Memory B cell (primary cell): Measurements from ENCODE around the gene KIRREL3.

Experiments used
- ATAC-seq: fragments of 150-1000 bp; cut with Tn5 transposase; 2 replicates; pipeline ENCODE4 v1.10.0; 2021; ENCODE audit warnings: low read depth, mild to moderate bottlenecking, moderate library complexity
- DNase-seq, 2 donors: peaks; one replicate each; pipeline ENCODE4 v3.0.0; 2022; ENCODE audit warnings: low spot score in 2 of 2
- H3K27ac Mint-ChIP-seq: one replicate; pipeline ENCODE4 v1.8.0; 2022; ENCODE audit warnings: mild to moderate bottlenecking, moderate library complexity, mixed read lengths
- H3K27me3 Mint-ChIP-seq: one replicate; pipeline ENCODE4 v1.8.0; 2022; ENCODE audit warnings: mixed read lengths
- H3K36me3 Mint-ChIP-seq: one replicate; pipeline ENCODE4 v1.8.0; 2022; ENCODE audit warnings: mild to moderate bottlenecking, mixed read lengths
- H3K4me1 Mint-ChIP-seq: one replicate; pipeline ENCODE4 v1.8.0; 2022; ENCODE audit warnings: mixed read lengths
- H3K4me3 Mint-ChIP-seq: one replicate; pipeline ENCODE4 v1.8.0; 2022; ENCODE audit warnings: mild to moderate bottlenecking, moderate library complexity, mixed read lengths
- H3K9me3 Mint-ChIP-seq: one replicate; pipeline ENCODE4 v1.8.0; 2022; ENCODE audit warnings: mixed read lengths

Gene KIRREL3

DNA sequence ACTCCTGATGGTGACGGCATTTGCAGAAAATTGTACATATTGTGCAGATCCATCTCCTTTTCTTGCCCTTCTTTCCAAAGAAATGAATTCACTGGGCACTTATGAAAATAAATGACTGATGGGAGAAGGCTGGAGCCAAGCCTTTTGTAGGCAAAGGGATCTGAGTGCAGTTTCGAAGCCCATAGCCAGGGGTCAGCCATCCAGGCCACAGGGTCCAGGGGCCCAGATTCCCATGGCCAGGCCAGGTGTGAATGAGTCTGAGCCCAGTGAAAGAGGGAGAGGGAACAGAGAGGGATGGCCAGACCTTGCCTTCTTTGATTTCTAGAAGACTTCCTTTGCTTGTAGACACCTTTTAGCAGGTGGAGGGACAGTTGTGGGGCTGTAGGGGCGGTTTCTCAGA is 209.1 kb downstream of the KIRREL3 start:
- H3K9me3 Mint-ChIP-seq, result peaks cover 5% of the 10 kb centered on the region
- no peaks in the 10 kb centered on the region for H3K36me3 Mint-ChIP-seq
- H3K27ac Mint-ChIP-seq, result no peak overlapping the region
- H3K4me3 Mint-ChIP-seq, result no peak overlapping the region
- H3K27me3 Mint-ChIP-seq, result peaks cover 3% of the 10 kb centered on the region
- H3K4me1 Mint-ChIP-seq, result no peaks in the 10 kb centered on the region
- ATAC-seq, result no peak
- no peak for DNase-seq

DNA sequence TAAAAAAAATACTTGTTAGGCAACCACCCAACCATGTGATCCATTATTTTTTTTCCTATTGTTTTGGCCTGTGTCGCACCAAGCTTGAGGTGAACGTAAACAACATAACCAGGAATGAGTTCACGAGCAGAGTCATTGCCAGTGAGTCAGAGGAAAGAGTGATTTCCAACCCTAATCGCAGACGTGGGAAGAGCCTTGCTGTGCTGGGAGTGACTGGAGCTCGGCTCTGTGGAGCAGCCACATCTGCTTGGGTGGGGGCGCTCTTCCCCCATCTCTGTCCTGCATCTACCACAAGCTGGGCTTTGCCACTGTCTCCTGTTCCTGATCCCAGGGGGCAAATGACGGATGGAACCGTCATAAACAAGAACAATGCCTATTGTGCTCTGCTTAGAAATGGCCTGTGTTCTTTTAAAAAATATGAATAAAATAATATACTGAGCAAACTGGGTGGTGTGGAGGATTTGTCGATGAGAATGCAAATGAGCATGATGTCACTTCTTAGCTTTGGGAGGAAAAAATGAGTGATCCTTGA is 210.0 kb downstream of the KIRREL3 start:
- Mint-ChIP-seq H3K27me3 (peaks cover 3% of the 10 kb centered on the region), H3K27ac (no peak overlapping the region), H3K4me1 (no peaks in the 10 kb centered on the region), H3K4me3 (no peak overlapping the region), H3K9me3 (peaks cover 5% of the 10 kb centered on the region), H3K36me3 (no peaks in the 10 kb centered on the region)
- DNase-seq (no peak), ATAC-seq (no peak)

GRCh38 chr11:126782810-126783209 is 217.8 kb downstream of the KIRREL3 start:
- Mint-ChIP-seq H3K36me3 (no peaks in the 10 kb centered on the region), H3K4me3 (no peak overlapping the region), H3K27me3 (peaks cover 9% of the 10 kb centered on the region), H3K27ac (no peak overlapping the region), H3K4me1 (peaks cover 4% of the 10 kb centered on the region), H3K9me3 (no peaks in the 10 kb centered on the region)
- DNase-seq (no peak), ATAC-seq (no peak)

- H3K27me3 Mint-ChIP-seq, result peaks cover 9% of the 10 kb centered on the region
Observed at GRCh38 chr11:126781942-126782341, 218.6 kb downstream of the KIRREL3 start.

GRCh38 chr11:126776119-126776518 is 224.5 kb downstream of the KIRREL3 start:
- DNase-seq (no peak), ATAC-seq (no peak)
- no peaks in the 10 kb centered on the region for H3K9me3 Mint-ChIP-seq
- H3K36me3 Mint-ChIP-seq, result no peaks in the 10 kb centered on the region
- H3K27ac Mint-ChIP-seq, result no peak overlapping the region
- H3K4me3 Mint-ChIP-seq, result no peak overlapping the region
- peaks cover 4% of the 10 kb centered on the region for H3K4me1 Mint-ChIP-seq
- H3K27me3 Mint-ChIP-seq, result peaks cover 11% of the 10 kb centered on the region

More at GRCh38 chr11:126781942-126782341, 218.6 kb downstream of the KIRREL3 start:
- H3K36me3 Mint-ChIP-seq, result no peaks in the 10 kb centered on the region
- H3K27ac Mint-ChIP-seq, result no peak overlapping the region
- no peaks in the 10 kb centered on the region for H3K9me3 Mint-ChIP-seq
- H3K4me3 Mint-ChIP-seq, result no peak overlapping the region
- ATAC-seq (no peak), DNase-seq (no peak)
- peaks cover 4% of the 10 kb centered on the region for H3K4me1 Mint-ChIP-seq

- peaks cover 5% of the 10 kb centered on the region for H3K9me3 Mint-ChIP-seq
- no peak overlapping the region for H3K4me3 Mint-ChIP-seq
- no peak for DNase-seq
- no peaks in the 10 kb centered on the region for H3K36me3 Mint-ChIP-seq
- no peak for ATAC-seq
- peaks cover 6% of the 10 kb centered on the region for H3K27me3 Mint-ChIP-seq
- no peak overlapping the region for H3K27ac Mint-ChIP-seq
- H3K4me1 Mint-ChIP-seq, result no peaks in the 10 kb centered on the region
Observed at GRCh38 chr11:126772267-126772666, 228.3 kb downstream of the KIRREL3 start.

DNA sequence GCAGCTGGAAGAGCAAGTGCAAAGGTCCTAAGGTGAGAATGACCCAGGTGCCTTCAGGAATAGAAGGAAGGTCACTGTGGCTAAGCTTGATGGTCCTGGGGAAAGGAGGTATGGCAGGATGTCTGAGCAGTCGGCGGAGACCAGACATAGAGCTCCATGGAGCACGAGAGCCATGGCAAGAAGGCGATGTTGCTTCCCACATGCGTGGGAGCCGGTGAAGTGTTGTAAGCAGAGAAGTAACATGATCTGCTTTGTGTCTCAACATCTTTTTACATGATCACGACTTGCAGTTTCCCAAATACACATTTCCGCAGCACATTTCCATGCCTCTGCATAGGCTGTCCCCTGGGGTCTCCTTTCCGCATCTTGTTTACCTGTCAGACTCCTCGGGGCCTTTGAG is 231.9 kb downstream of the KIRREL3 start:
- ATAC-seq (no peak), DNase-seq (no peak)
- no peaks in the 10 kb centered on the region for H3K4me1 Mint-ChIP-seq
- H3K27ac Mint-ChIP-seq, result no peak overlapping the region
- peaks cover 6% of the 10 kb centered on the region for H3K27me3 Mint-ChIP-seq
- no peaks in the 10 kb centered on the region for H3K36me3 Mint-ChIP-seq
- H3K4me3 Mint-ChIP-seq, result no peak overlapping the region
- peaks cover 5% of the 10 kb centered on the region for H3K9me3 Mint-ChIP-seq

GRCh38 chr11:126766440-126766839 is 234.1 kb downstream of the KIRREL3 start:
- peaks cover 5% of the 10 kb centered on the region for H3K9me3 Mint-ChIP-seq

DNA sequence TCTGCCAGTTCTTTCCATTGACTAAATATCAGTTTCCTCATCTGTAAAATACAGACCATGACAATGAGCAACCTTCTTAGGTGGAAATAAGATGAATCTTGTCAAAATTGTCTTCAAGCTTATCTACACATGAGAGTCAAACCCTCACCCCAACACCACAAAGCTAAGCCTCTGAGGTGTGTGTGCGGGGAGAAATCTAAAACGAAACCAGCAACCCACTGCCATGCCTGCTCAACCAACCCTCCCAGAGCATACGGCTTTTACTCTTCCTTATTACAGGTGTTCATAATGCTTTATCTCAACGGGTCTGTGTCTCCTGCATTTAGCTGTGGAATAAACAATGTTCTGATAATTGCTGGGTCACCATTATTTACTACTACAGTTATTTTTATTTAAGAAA is 235.4 kb downstream of the KIRREL3 start:
- no peak overlapping the region for H3K27ac Mint-ChIP-seq
- H3K9me3 Mint-ChIP-seq, result peaks cover 5% of the 10 kb centered on the region
- no peaks in the 10 kb centered on the region for H3K4me1 Mint-ChIP-seq
- no peak overlapping the region for H3K4me3 Mint-ChIP-seq
- peaks cover 3% of the 10 kb centered on the region for H3K27me3 Mint-ChIP-seq
- H3K36me3 Mint-ChIP-seq, result no peaks in the 10 kb centered on the region
- DNase-seq (no peak), ATAC-seq (no peak)

More at GRCh38 chr11:126766440-126766839, 234.1 kb downstream of the KIRREL3 start:
- no peaks in the 10 kb centered on the region for H3K4me1 Mint-ChIP-seq
- no peak overlapping the region for H3K4me3 Mint-ChIP-seq
- H3K36me3 Mint-ChIP-seq, result no peaks in the 10 kb centered on the region
- peaks cover 3% of the 10 kb centered on the region for H3K27me3 Mint-ChIP-seq
- ATAC-seq (no peak), DNase-seq (no peak)
- no peak overlapping the region for H3K27ac Mint-ChIP-seq

- H3K9me3 Mint-ChIP-seq, result peaks cover 5% of the 10 kb centered on the region
- no peak overlapping the region for H3K4me3 Mint-ChIP-seq
- no peak for ATAC-seq
- H3K4me1 Mint-ChIP-seq, result no peaks in the 10 kb centered on the region
- no peaks in the 10 kb centered on the region for H3K36me3 Mint-ChIP-seq
- DNase-seq, result no peak
- H3K27ac Mint-ChIP-seq, result no peak overlapping the region
- peaks cover 3% of the 10 kb centered on the region for H3K27me3 Mint-ChIP-seq
Observed at GRCh38 chr11:126764231-126764630, 236.3 kb downstream of the KIRREL3 start.

DNA sequence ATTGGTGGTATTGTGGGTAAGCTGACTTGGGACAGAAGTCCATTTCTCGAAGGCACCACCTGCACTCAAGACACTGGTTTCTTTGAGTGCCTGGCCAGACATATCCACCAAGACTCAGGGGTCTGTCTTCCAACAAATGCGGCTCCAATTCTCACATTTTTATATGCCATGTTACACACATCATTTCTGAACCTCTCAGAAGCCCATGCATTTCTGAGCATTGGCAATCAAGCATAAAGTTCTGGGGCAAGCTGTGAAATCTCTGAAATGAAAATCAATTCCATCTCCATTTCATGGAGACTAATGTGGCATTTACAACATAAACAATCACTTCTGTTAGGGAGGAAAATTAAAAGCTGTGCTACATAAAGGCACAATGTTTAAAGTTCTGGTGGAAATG is 243.7 kb downstream of the KIRREL3 start:
- no peaks in the 10 kb centered on the region for H3K36me3 Mint-ChIP-seq
- H3K4me3 Mint-ChIP-seq, result no peak overlapping the region
- no peak overlapping the region for H3K27ac Mint-ChIP-seq
- no peak for ATAC-seq
- H3K27me3 Mint-ChIP-seq, result peaks cover 2% of the 10 kb centered on the region
- H3K9me3 Mint-ChIP-seq, result peaks cover 2% of the 10 kb centered on the region
- no peak for DNase-seq
- no peaks in the 10 kb centered on the region for H3K4me1 Mint-ChIP-seq

- H3K9me3 Mint-ChIP-seq, result peaks cover 2% of the 10 kb centered on the region
- H3K4me1 Mint-ChIP-seq, result no peaks in the 10 kb centered on the region
- no peak overlapping the region for H3K4me3 Mint-ChIP-seq
- H3K27ac Mint-ChIP-seq, result no peak overlapping the region
- H3K27me3 Mint-ChIP-seq, result peaks cover 2% of the 10 kb centered on the region
- no peak for DNase-seq
- H3K36me3 Mint-ChIP-seq, result no peaks in the 10 kb centered on the region
- ATAC-seq, result no peak
Observed at GRCh38 chr11:126756421-126756820, 244.1 kb downstream of the KIRREL3 start.

DNA sequence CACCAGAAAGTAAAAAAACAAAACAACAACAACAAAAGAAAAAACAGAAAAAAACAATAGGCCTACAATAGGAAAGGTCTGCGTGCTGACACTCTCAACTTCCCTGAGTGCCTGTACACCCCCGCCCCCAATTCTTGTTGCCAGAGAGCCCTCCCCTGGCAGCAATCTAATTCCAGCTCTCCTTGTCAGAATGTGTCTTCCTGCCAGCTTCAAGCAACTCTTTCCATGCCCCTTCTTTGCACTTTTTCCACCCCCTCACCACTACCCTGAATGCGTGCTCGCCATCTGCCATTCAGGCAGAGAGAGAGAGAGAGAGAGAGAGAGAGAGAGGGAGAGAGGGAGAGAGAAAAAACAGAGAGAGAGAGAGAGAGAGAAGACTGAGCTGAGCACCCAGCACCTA is 245.0 kb downstream of the KIRREL3 start:
- no peak overlapping the region for H3K4me3 Mint-ChIP-seq
- no peak overlapping the region for H3K27ac Mint-ChIP-seq
- no peaks in the 10 kb centered on the region for H3K4me1 Mint-ChIP-seq
- H3K9me3 Mint-ChIP-seq, result peaks cover 2% of the 10 kb centered on the region
- H3K36me3 Mint-ChIP-seq, result no peaks in the 10 kb centered on the region
- peaks cover 2% of the 10 kb centered on the region for H3K27me3 Mint-ChIP-seq
- DNase-seq, result no peak
- no peak for ATAC-seq

DNA sequence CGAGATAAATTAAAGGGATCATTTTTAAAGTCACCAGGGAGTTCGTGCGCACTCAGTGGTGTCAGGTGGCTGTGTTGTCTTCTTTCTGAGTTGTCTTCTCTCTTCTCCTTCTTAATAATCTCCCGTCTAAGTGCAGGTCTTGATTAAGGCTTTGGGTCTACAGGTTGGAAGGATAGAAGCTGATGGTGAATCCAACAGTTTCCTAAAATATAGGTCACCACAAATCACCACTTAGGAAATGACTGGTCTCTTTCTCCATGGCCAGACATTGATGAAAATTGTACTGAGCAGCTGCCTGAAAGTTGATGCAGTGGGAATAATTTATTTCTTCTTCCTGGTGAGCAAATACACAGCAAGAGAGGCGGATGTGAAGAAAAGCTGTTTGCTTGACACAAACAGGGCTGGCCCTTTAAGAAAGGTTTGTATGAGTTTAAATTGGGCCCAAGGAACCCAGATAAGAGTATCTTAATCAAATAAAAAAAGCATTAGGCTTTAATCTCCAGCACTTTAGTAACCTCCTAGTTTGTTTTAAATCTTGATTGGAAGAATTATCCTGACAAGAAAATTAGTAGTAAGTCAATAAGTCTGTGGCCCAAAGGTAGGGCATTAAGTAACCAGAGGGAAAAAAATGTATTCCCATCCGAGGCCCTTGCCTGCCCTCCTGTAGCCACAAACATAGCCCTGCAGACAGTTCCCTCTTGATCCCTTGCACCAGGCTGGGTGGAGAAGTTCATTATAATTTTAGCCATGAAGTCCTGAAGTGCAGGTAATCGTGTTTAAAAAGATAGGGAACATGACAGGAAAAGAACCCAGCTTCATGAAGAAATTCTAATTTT is 245.8 kb downstream of the KIRREL3 start:
- DNase-seq, result no peak
- ATAC-seq, result no peak
- no peak overlapping the region for H3K4me3 Mint-ChIP-seq
- no peaks in the 10 kb centered on the region for H3K36me3 Mint-ChIP-seq
- H3K9me3 Mint-ChIP-seq, result peaks cover 2% of the 10 kb centered on the region
- H3K27ac Mint-ChIP-seq, result no peak overlapping the region
- H3K4me1 Mint-ChIP-seq, result no peaks in the 10 kb centered on the region
- peaks cover 2% of the 10 kb centered on the region for H3K27me3 Mint-ChIP-seq

- Mint-ChIP-seq H3K36me3 (no peaks in the 10 kb centered on the region), H3K27ac (no peak overlapping the region), H3K4me1 (no peaks in the 10 kb centered on the region), H3K4me3 (no peak overlapping the region), H3K9me3 (peaks cover 4% of the 10 kb centered on the region), H3K27me3 (peaks cover 4% of the 10 kb centered on the region)
- ATAC-seq (no peak), DNase-seq (no peak)
Observed at GRCh38 chr11:126753990-126754389, 246.6 kb downstream of the KIRREL3 start.
